NCI-H2196 treated with DMSO at 0.1 percent for 48 hours (cell line): Measurements from ENCODE around the gene MAGI1.

Experiments used
- DNase-seq: peaks from one replicate; lab custom pipeline; 2025; ENCODE audit not compliant: unreplicated experiment; lab: John Stamatoyannopoulos, UW

Gene MAGI1

DNA sequence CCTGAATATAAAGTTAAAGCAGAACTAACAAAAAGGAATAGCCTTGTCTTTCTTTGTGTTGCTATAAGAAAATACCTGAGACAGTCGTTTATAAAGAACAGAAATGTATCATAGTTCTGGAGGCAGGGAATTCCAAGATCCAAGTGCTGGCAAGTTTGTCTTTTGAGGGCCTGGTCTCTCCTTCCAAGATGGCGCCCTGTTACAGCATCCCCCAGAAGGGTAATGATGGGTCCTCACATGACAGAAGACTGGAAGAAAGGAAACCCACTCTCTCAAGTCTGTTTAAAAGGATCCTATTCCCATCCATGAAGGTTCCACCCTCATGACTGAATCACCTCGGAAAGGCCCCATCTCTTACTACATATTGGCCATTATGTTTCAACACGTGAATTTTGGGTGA lies 435.1 kb downstream of the MAGI1 start:
- DNase-seq = no peak

DNA sequence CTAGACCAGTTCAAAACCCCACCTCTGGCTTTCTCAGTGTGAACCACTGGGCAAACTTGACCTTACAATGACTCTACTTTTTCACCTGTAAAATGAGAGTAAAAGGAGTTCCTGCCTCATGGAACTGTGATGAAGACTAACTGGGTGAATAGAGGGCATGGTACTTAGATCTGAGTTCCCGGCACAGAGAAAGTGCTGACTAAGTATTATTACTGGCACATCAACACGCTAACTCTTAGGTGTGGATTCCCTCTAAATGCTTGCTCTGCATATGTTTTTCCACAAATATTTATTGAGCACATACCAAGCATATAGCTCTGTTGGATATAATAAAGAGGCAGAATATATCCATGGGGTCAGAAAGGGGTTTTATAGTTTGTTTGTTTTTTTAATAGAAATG lies 437.8 kb downstream of the MAGI1 start:
- no peak for DNase-seq

- DNase-seq = no peak
These were observed 440.7 kb downstream of the MAGI1 start for GRCh38 chr3:65597952-65598413.

DNA sequence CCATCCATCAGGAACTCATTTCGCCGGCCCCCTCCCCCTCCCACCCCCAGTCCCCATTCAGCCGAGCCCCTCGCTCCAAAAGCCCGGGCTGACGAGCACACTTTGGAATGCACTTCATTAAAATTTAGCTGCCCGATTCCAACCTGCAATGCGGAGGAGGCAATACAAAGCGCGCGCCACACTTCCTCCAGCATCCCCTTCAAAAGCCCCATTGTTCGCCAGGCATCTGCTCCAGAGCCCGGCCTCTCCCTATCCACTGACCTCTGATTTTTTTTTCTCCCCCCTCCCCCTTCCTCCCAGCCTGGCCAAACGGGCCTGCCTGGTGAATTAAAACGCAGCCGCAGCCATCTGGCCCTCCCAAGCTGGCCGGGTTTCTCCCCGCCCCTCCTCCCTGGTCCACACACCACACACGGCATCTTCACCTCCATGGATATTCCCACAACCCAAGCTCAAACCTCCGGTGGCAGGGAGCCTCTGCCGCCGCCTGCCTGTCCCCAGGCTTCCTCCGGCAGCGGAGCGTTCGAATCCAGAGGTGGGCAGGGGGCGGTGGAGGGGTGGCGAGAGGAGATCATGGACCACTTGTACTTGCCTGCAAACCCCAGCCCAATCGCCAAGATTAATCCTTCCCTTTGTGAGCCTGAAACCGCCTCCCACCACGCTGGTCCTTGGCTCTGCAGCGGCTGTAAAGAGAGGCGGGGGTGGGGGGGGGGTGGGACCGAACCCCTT lies 441.3 kb downstream of the MAGI1 start:
- DNase-seq = peak; percentile 4

- no peak for DNase-seq
These were observed 442.0 kb downstream of the MAGI1 start for GRCh38 chr3:65596571-65597225.

- no peak for DNase-seq
These were observed 442.8 kb downstream of the MAGI1 start for GRCh38 chr3:65596029-65596300.

- no peak for DNase-seq
These were observed 443.3 kb downstream of the MAGI1 start for GRCh38 chr3:65595222-65596028.

GRCh38 chr3:65593780-65594752 lies 444.7 kb downstream of the MAGI1 start:
- no peak for DNase-seq

GRCh38 chr3:65591313-65591712 lies 447.4 kb downstream of the MAGI1 start:
- DNase-seq = no peak

DNA sequence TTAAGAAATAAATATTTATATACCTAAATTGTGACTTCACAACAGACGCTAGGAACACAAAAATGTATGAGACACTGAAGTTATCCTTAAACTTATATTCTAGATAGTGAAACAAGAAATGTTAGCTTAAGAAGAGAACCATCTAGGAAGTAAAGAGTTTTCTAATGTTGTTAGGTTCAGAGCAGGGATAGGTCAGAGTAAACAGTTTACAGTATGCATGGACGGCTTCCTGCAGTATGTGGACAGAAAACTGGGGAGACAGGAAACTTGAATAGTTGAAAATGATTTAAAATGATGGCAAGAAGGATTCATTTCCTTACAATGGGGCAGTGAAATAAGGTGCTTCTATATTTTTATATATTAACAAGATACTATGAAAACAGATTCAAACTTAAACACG lies 449.8 kb downstream of the MAGI1 start:
- DNase-seq = no peak

DNA sequence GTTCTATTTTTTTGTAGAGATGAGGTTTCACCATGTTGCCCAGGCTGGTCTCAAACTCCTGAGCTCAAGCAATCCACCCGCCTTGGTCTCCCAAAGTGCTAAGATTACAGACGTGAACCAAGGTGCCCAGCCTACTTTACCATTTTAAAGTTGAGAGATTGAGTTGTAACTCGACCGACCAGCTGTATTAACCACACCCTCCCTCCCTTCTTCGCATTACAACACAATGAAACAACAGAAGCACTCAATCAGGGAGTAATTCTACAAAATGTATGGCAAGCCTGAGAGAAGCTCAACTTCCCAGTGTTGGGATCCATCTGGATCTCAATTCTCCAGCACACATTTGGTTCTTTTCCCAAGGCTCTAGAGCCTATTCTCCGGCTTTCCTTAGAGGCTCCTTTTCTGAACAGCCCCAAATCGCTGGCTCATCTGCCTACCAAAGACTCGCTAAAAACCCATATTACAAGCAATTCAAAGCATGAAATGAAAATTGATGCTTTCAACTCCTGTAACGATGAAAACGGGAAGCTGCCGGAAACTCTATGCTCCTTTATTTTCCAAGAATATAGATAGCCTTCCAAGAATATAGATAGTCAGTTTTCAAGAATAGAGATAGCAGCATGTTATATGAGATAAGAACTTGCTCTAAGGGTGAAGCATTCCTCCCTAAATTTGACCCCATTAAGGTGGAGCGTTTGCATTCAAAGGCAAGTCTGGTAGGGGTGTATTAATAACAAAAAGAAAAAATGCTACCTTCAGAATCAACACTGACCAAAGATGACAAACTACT lies 450.9 kb downstream of the MAGI1 start:
- no peak for DNase-seq

- DNase-seq = no peak
These were observed 453.8 kb downstream of the MAGI1 start for GRCh38 chr3:65584913-65585312.

- no peak for DNase-seq
These were observed 454.7 kb downstream of the MAGI1 start for GRCh38 chr3:65584002-65584401.

- no peak for DNase-seq
These were observed 455.5 kb downstream of the MAGI1 start for GRCh38 chr3:65583188-65583587.

- DNase-seq = no peak
These were observed 456.6 kb downstream of the MAGI1 start for GRCh38 chr3:65582012-65582717.

- no peak for DNase-seq
These were observed 457.4 kb downstream of the MAGI1 start for GRCh38 chr3:65581313-65581712.

DNA sequence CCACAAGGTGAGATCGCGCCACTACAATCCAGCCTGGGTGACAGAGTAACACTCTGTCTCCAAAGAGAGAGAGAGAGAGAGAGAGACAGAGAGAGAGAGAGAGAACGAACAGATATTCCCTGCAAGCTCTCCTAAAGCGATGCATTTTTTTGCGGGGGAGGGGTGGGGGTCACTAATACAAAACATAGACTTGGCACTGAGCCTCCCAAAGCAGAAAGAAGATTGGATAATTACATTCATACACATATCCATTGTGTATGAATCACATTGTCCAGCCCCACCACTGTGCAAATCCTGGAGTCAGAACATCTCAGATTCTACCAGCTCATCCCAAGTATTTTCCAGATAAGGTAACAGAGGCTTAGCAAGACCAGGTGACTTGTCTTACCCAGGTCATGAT lies 459.9 kb downstream of the MAGI1 start:
- DNase-seq = no peak

DNA sequence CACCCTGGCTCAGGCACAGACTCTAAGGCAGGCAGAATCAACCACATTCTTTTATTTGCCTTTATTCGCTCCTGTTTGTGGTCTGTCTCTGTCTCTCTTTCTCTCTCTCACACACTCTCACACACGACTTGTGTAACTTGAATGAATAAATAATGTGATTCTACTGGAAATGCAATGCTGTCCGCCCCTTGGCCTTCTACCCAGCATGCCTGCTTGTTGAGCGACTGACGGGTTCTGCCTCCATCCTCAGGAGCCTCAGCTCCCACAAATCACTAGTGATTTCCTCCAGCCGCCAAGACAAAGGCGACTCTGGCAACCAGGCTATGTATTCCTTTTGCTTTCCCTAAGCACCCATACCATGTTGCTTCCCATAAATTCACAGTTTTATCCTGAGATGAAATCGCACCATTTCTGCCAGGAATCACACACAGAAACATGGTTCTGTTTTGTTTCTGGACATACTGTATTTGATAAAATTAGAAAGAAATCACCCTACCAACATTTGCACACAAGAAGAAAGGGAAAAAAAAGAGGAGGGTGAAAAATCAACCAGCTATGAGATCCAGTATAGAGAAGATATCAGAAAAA lies 460.8 kb downstream of the MAGI1 start:
- DNase-seq = no peak

DNA sequence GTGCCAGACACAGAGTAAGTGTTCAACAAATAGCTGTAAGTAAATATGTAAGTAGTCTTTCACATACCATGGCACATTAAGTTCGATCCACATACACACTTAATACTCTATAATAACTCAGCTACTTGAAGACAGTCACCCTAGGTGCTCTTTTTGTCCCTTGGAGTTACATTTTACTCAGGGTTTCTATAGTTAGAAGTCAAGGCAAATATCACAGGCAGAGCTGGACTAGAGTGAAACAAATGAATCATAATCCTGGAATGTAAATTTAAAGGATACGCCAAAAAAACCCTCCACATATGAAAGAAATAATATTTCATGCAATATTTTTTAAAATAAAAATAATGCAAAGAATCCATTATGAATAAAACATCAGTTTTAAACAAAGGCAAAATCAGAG lies 461.8 kb downstream of the MAGI1 start:
- DNase-seq = no peak
